ENCODE measurements around the gene PNMA8C. TPM values are rescaled to one million over a fixed set of nuclear protein-coding genes. Genes with fewer than 3 reads are reported as not detected.

The PNMA8C gene
- total RNA-seq, 2 experiments from 2014 or later = not detected

GRCh38 chr19:46386996-46387712 is 41.6 kb downstream of the PNMA8C start:
- Histone ChIP-seq H3K27me3 (ENCODE audit: control insufficient read depth in 1 of 2, insufficient read depth in 2 of 2, low read length in 2 of 2) (no peaks in the 10 kb centered on the region), H3K9me3 (ENCODE audit: control insufficient read depth in 1 of 2, insufficient read depth in 1 of 2, low read length in 2 of 2) (no peaks in the 10 kb centered on the region)
- ATAC-seq (ENCODE audit: poor library complexity) = no peak

GRCh38 chr19:46386151-46386550 is 42.6 kb downstream of the PNMA8C start:
- DNase-seq (no peak), ATAC-seq (ENCODE audit: poor library complexity) (no peak)
- no peaks in the 10 kb centered on the region for H3K9me3 ChIP-seq (ENCODE audit: control insufficient read depth in 1 of 2, insufficient read depth in 1 of 2, low read length in 2 of 2)
- POLR2A ChIA-PET = no interaction called here
- no peaks in the 10 kb centered on the region for H3K9me3 Mint-ChIP-seq
- peaks cover 83% of the 10 kb centered on the region for H3K36me3 Mint-ChIP-seq (ENCODE audit: low read depth)
- TF ChIP-seq CTCF (IDR thresholded peaks at IDR 0.05) = no peak
- no peak overlapping the region for H3K4me3 Mint-ChIP-seq
- CTCF ChIA-PET = no interaction called here
- H3K4me3 ChIP-seq (ENCODE audit: low read length) = no peak overlapping the region
- no peaks in the 10 kb centered on the region for H3K27me3 ChIP-seq (ENCODE audit: control insufficient read depth in 1 of 2, insufficient read depth in 2 of 2, low read length in 2 of 2)
- H3K27me3 Mint-ChIP-seq = no peaks in the 10 kb centered on the region
- no peaks in the 10 kb centered on the region for H3K4me1 ChIP-seq (ENCODE audit: insufficient read depth, low read length)
- H3K36me3 ChIP-seq (ENCODE audit: insufficient read depth, low read length) = peaks cover 85% of the 10 kb centered on the region
- no peak overlapping the region for H3K27ac ChIP-seq (ENCODE audit: low read depth in 1 of 2, low read length in 2 of 2)
- intact Hi-C loops (cut with DNase I, micrococcal nuclease) = no loop called here
- no peaks in the 10 kb centered on the region for H3K4me1 Mint-ChIP-seq (ENCODE audit: low read depth)
- H3K27ac Mint-ChIP-seq = no peak overlapping the region

More at GRCh38 chr19:46386996-46387712, 41.6 kb downstream of the PNMA8C start:
- H3K4me3 ChIP-seq (ENCODE audit: low read length) = no peak overlapping the region
- H3K27ac ChIP-seq (ENCODE audit: low read depth in 1 of 2, low read length in 2 of 2) = no peak overlapping the region
- H3K4me1 ChIP-seq (ENCODE audit: insufficient read depth, low read length) = no peaks in the 10 kb centered on the region
- no peaks in the 10 kb centered on the region for H3K4me1 Mint-ChIP-seq (ENCODE audit: low read depth)
- POLR2A ChIA-PET = no interaction called here
- H3K36me3 ChIP-seq (ENCODE audit: insufficient read depth, low read length) = peaks cover 80% of the 10 kb centered on the region
- H3K4me3 Mint-ChIP-seq = no peak overlapping the region
- no peak for TF ChIP-seq CTCF (IDR thresholded peaks at IDR 0.05)
- H3K27ac Mint-ChIP-seq = no peak overlapping the region
- intact Hi-C loops (cut with DNase I, micrococcal nuclease) = no loop called here
- DNase-seq = no peak
- no peaks in the 10 kb centered on the region for H3K27me3 Mint-ChIP-seq
- peaks cover 83% of the 10 kb centered on the region for H3K36me3 Mint-ChIP-seq (ENCODE audit: low read depth)
- H3K9me3 Mint-ChIP-seq = no peaks in the 10 kb centered on the region
- CTCF ChIA-PET = no interaction called here

- Mint-ChIP-seq H3K4me1 (ENCODE audit: low read depth) (no peaks in the 10 kb centered on the region), H3K27me3 (no peaks in the 10 kb centered on the region), H3K4me3 (no peak overlapping the region), H3K27ac (no peak overlapping the region), H3K36me3 (ENCODE audit: low read depth) (peaks cover 87% of the 10 kb centered on the region), H3K9me3 (no peaks in the 10 kb centered on the region)
- no peak overlapping the region for H3K4me3 ChIP-seq (ENCODE audit: low read length)
- H3K9me3 ChIP-seq (ENCODE audit: control insufficient read depth in 1 of 2, insufficient read depth in 1 of 2, low read length in 2 of 2) = no peaks in the 10 kb centered on the region
- no peaks in the 10 kb centered on the region for H3K4me1 ChIP-seq (ENCODE audit: insufficient read depth, low read length)
- no peak for TF ChIP-seq CTCF (IDR thresholded peaks at IDR 0.05)
- no peak overlapping the region for H3K27ac ChIP-seq (ENCODE audit: low read depth in 1 of 2, low read length in 2 of 2)
- H3K36me3 ChIP-seq (ENCODE audit: insufficient read depth, low read length) = peaks cover 81% of the 10 kb centered on the region
- DNase-seq = peak in 1 of 14 experiments; percentile 7
- no peaks in the 10 kb centered on the region for H3K27me3 ChIP-seq (ENCODE audit: control insufficient read depth in 1 of 2, insufficient read depth in 2 of 2, low read length in 2 of 2)
- ChIA-PET CTCF (no interaction called here), POLR2A (no interaction called here)
- no peak for ATAC-seq (ENCODE audit: poor library complexity)
- intact Hi-C loops (cut with DNase I, micrococcal nuclease) = no loop called here
Observed at GRCh38 chr19:46385636-46386035, 43.1 kb downstream of the PNMA8C start.
